SU-DHL-6 (cell line): ENCODE results near the gene MBOAT7.
A peak's percentile ranks its signal among the peaks of the same experiment; 100 is the strongest.
"Not testable (repeated sequence)": the region's sequence is repeated elsewhere in the genome, so short reads cannot be mapped to it uniquely, and the experiment has no call there.

ENCODE experiments used
- H2AFZ ChIP-seq: fragments of 200-600 bp; sonication (generic); 2 replicates; pipeline ENCODE4 v1.6.1; 2014; ENCODE audit warnings: low read depth, mild to moderate bottlenecking, moderate library complexity, mixed read lengths, antibody characterized with exemption, low read length; ENCODE audit not compliant: severe bottlenecking
- H3F3A ChIP-seq: fragments of 200-600 bp; shearing (Covaris generic); 2 replicates; pipeline ENCODE4 v1.6.0; 2016; ENCODE audit warnings: antibody characterized with exemption, mild to moderate bottlenecking; ENCODE audit not compliant: insufficient read depth
- H3K27ac ChIP-seq: fragments of 200-600 bp; sonication (generic); 2 replicates; pipeline ENCODE4 v1.5.1; 2016; ENCODE audit warnings: low read depth, mild to moderate bottlenecking, low read length, moderate library complexity, mixed read lengths
- H3K27me3 ChIP-seq: fragments of 200-600 bp; sonication (generic), shearing (Covaris generic); 2 replicates; pipeline ENCODE4 v1.6.0; 2014; ENCODE audit warnings: mild to moderate bottlenecking, low read length
- H3K36me3 ChIP-seq: fragments of 200-600 bp; sonication (generic); 2 replicates; pipeline ENCODE4 v1.6.1; 2014; ENCODE audit warnings: mild to moderate bottlenecking, low read length, mixed read lengths
- H3K4me2 ChIP-seq: fragments of 300-600, 200-600 bp; shearing (Covaris generic), sonication (generic); 2 replicates; pipeline ENCODE4 v1.6.0; 2014; ENCODE audit warnings: low read length, low read depth, mild to moderate bottlenecking; ENCODE audit not compliant: poor library complexity, severe bottlenecking
- H3K4me3 ChIP-seq: fragments of 200-600 bp; sonication (generic); 2 replicates; pipeline ENCODE4 v1.5.1; 2014; ENCODE audit warnings: antibody characterized with exemption, low read length, mild to moderate bottlenecking, mixed read lengths; ENCODE audit not compliant: insufficient read depth, poor library complexity, severe bottlenecking
- H3K79me2 ChIP-seq: fragments of 200-600 bp; sonication (generic); 2 replicates; pipeline ENCODE4 v1.6.1; 2014; ENCODE audit warnings: mild to moderate bottlenecking, low read length, moderate library complexity; ENCODE audit not compliant: insufficient read depth
- H3K9ac ChIP-seq: fragments of 200-600 bp; sonication (generic); 2 replicates; pipeline ENCODE4 v1.7.0; 2014; ENCODE audit warnings: mild to moderate bottlenecking, low read length
- H3K9me2 ChIP-seq: fragments of 200-600 bp; sonication (generic); replicated peaks from 2 replicates; pipeline ENCODE4 v1.6.1; 2014; ENCODE audit warnings: low read length; ENCODE audit not compliant: insufficient read depth
- H3K9me3 ChIP-seq: fragments of 200-600 bp; sonication (generic); 2 replicates; pipeline ENCODE4 v1.6.1; 2014; ENCODE audit warnings: low read length, mixed read lengths; ENCODE audit not compliant: insufficient read depth
- H4K20me1 ChIP-seq: fragments of 200-600 bp; sonication (generic); 2 replicates; pipeline ENCODE4 v1.6.1; 2014; ENCODE audit warnings: low read depth, mild to moderate bottlenecking, antibody characterized with exemption, low read length, moderate library complexity, mixed read lengths
- EZH2phosphoT487 ChIP-seq: fragments of 200-600 bp; sonication (generic), shearing (Covaris generic); conservative IDR thresholded peaks from 2 replicates; pipeline ENCODE4 v1.6.1; 2018; ENCODE audit warnings: mild to moderate bottlenecking, antibody characterized with exemption, low read length, moderate library complexity, mixed read lengths
- TF ChIP-seq, protein P1 (sequence below): fragments of 200-600 bp; sonication (generic); IDR thresholded peaks from one replicate; pipeline ENCODE4 v1.5.1; 2017; ENCODE audit warnings: antibody characterized with exemption, mild to moderate bottlenecking, low read length, moderate library complexity; ENCODE audit not compliant: insufficient read depth, poor library complexity, severe bottlenecking

MBOAT7 gene

DNA sequence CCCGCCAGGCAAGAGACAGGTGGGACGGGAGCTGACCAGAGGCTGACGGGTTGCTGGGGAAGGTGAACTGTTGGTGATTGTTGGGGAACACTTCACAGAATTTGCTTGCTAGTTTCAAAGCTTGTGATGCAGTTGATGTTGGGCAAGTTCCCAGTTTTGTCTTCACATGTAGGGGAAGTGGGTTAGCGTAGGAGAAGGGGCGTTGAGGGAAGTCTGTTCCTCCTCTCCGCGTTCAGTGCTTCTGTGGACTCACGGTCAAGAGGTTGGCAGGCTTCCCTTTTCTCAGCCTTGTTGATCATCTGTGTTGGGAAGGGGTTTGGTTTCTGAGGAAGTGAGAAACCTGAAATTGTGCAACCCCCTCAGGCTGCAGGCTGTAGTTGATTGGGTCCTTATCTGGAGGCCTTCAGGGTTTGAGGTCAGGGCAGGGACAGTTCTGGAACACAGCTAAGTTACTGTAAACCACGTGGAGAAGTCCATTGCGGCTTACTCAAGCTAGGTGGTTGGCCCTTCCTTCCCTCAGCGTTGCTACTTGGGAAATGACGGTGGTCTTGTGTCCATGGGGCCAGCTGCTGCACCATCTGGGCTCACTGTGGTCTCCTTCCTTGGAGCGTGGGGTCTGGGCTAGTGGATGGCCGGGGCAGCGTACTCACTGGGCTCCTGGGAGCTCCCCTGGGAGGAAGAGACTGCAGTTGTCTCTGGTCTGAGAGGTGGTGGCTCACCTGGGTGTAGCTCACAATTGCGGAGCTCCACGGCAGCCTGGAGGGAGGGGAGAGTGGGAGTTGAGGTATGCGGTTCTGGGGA, 18.8 kb upstream of the MBOAT7 start:
- H4K20me1 ChIP-seq = peaks cover 38% of the 10 kb centered on the region
- H3K27me3 ChIP-seq = no peaks in the 10 kb centered on the region
- no peak overlapping the region for H3K4me2 ChIP-seq
- TF ChIP-seq EZH2phosphoT487 = no peak
- TF ChIP-seq, protein P1, sequence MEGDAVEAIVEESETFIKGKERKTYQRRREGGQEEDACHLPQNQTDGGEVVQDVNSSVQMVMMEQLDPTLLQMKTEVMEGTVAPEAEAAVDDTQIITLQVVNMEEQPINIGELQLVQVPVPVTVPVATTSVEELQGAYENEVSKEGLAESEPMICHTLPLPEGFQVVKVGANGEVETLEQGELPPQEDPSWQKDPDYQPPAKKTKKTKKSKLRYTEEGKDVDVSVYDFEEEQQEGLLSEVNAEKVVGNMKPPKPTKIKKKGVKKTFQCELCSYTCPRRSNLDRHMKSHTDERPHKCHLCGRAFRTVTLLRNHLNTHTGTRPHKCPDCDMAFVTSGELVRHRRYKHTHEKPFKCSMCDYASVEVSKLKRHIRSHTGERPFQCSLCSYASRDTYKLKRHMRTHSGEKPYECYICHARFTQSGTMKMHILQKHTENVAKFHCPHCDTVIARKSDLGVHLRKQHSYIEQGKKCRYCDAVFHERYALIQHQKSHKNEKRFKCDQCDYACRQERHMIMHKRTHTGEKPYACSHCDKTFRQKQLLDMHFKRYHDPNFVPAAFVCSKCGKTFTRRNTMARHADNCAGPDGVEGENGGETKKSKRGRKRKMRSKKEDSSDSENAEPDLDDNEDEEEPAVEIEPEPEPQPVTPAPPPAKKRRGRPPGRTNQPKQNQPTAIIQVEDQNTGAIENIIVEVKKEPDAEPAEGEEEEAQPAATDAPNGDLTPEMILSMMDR = no peak
- H3K9me3 ChIP-seq = no peaks in the 10 kb centered on the region
- peaks cover 25% of the 10 kb centered on the region for H3K36me3 ChIP-seq
- peaks cover 35% of the 10 kb centered on the region for H3K79me2 ChIP-seq
- H3F3A ChIP-seq = peaks cover 69% of the 10 kb centered on the region
- no peak overlapping the region for H2AFZ ChIP-seq
- H3K4me3 ChIP-seq = no peak overlapping the region
- no peak overlapping the region for H3K9ac ChIP-seq
- no peaks in the 10 kb centered on the region for H3K9me2 ChIP-seq
- peak overlapping the region; percentile 34 for H3K27ac ChIP-seq

DNA sequence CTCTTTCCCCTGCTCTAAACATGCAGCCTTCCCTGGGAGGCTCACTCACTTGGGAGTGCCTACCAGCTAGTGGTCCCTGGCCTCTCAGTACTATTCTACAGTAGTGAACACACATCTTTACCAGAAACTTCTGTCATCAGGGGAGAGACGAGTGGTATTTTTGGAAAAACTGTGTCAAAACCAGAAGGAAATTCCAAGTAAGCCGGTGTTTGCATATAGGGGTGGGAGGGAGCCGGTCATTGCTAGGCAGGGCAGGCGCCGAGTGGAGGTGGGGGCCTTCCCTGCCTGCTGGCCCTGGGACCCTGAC, 18.2 kb upstream of the MBOAT7 start:
- Histone ChIP-seq H3K4me2 (no peak overlapping the region), H2AFZ (no peak overlapping the region), H3K9me2 (no peaks in the 10 kb centered on the region), H3K4me3 (no peak overlapping the region), H4K20me1 (peaks cover 44% of the 10 kb centered on the region), H3K27ac (peak overlapping the region; percentile 17; the same call in 1 of the 2 replicates), H3K79me2 (peaks cover 41% of the 10 kb centered on the region), H3K9ac (no peak overlapping the region), H3K9me3 (no peaks in the 10 kb centered on the region), H3K36me3 (peaks cover 26% of the 10 kb centered on the region), H3F3A (peaks cover 73% of the 10 kb centered on the region), H3K27me3 (no peaks in the 10 kb centered on the region)
- TF ChIP-seq, protein P1 = no peak
- no peak for TF ChIP-seq EZH2phosphoT487

DNA sequence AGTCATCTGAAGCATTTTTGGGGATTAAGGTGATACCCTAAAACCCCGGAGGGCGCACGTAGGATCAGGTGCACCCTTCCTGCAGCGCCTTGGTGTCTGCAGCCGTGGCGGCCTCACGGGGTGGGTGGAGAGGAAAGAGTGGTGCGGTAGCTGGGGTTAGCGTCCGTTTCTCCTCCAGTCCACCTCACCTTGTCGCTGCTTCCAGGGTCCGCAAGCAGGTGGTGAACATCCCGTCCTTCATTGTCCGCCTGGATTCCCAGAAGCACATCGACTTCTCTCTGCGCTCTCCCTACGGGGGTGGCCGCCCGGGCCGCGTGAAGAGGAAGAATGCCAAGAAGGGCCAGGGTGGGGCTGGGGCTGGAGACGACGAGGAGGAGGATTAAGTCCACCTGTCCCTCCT, 17.8 kb upstream of the MBOAT7 start:
- Histone ChIP-seq H3F3A (peaks cover 70% of the 10 kb centered on the region), H3K36me3 (peaks cover 31% of the 10 kb centered on the region), H4K20me1 (peaks cover 48% of the 10 kb centered on the region), H3K79me2 (peaks cover 45% of the 10 kb centered on the region)
- H3K27me3 ChIP-seq, H3K27ac ChIP-seq, H3K9me3 ChIP-seq, H3K4me2 ChIP-seq, H3K9me2 ChIP-seq, H3K9ac ChIP-seq, H2AFZ ChIP-seq, H3K4me3 ChIP-seq: not testable (repeated sequence)

DNA sequence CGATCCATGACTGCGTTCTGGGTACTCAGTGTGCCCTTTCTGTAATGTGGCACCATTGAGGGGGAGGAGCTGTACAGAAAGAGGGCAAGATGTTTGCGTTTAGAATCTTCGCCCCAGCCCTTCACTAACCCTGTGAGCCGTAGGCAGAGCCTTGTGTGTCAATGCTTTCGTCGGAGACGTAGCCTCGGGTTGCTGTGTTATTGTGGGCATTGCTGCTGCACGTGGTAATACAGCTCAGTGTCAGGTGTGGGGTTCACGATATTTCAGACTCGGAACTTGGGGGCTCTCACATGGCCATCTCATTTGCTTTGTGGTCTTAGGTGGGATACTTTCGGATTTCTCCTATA, 17.4 kb upstream of the MBOAT7 start:
- no peak overlapping the region for H3K4me2 ChIP-seq
- H3F3A ChIP-seq = peaks cover 71% of the 10 kb centered on the region
- peaks cover 50% of the 10 kb centered on the region for H4K20me1 ChIP-seq
- H3K9me3 ChIP-seq = no peaks in the 10 kb centered on the region
- peaks cover 34% of the 10 kb centered on the region for H3K36me3 ChIP-seq
- H3K27me3 ChIP-seq = no peaks in the 10 kb centered on the region
- no peak overlapping the region for H3K27ac ChIP-seq
- H3K9ac ChIP-seq = no peak overlapping the region
- H3K79me2 ChIP-seq = peaks cover 49% of the 10 kb centered on the region
- no peak overlapping the region for H2AFZ ChIP-seq
- no peak overlapping the region for H3K4me3 ChIP-seq
- no peak for TF ChIP-seq EZH2phosphoT487
- TF ChIP-seq, protein P1 = no peak
- no peaks in the 10 kb centered on the region for H3K9me2 ChIP-seq
